ENCODE data around the gene SH3GLB1. TPM values are rescaled to one million over a fixed set of nuclear protein-coding genes. Genes with fewer than 3 reads are reported as not detected.

The SH3GLB1 gene
- total RNA-seq, 4 donors from 2014 or later: 58.4 to 81.7 (median 77.3) TPM

DNA sequence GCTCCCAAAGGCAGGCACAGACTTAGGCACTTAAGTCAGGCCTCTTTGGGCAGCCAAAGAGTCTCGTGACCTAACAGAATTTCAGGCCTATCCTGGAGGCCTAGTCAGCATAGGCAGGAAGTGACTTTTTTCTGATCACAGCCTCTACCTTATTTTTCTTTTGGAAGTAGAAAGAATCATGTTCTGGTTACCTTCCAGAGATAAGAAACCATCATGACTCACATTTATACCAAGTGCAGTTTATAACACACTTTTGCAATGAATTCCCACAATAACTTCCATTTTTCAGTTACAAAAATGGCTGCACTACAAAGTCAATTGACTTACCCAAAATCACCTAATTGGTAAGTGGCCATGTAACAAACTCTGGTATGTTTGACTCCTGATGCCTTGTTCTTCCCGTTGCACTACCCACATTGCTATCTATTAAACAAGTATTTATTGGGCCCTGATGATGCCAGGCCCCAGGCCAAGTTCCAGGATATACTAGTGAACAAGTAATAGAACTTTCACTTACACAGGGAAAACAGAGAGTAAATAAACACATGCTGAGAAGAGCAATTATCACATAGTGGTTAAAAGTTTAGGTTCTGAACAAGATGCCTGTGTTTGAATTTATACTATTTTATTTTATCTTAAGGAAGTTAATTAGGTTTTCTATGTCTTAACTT lies 74.3 kb downstream of the SH3GLB1 start:
- H3K4me3 ChIP-seq: no peak overlapping the region
- no peaks in the 10 kb centered on the region for H3K36me3 ChIP-seq
- no peaks in the 10 kb centered on the region for H3K27me3 ChIP-seq
- no peak for TF ChIP-seq POLR2AphosphoS5 (IDR thresholded peaks at IDR 0.05)
- TF ChIP-seq, protein P1, sequence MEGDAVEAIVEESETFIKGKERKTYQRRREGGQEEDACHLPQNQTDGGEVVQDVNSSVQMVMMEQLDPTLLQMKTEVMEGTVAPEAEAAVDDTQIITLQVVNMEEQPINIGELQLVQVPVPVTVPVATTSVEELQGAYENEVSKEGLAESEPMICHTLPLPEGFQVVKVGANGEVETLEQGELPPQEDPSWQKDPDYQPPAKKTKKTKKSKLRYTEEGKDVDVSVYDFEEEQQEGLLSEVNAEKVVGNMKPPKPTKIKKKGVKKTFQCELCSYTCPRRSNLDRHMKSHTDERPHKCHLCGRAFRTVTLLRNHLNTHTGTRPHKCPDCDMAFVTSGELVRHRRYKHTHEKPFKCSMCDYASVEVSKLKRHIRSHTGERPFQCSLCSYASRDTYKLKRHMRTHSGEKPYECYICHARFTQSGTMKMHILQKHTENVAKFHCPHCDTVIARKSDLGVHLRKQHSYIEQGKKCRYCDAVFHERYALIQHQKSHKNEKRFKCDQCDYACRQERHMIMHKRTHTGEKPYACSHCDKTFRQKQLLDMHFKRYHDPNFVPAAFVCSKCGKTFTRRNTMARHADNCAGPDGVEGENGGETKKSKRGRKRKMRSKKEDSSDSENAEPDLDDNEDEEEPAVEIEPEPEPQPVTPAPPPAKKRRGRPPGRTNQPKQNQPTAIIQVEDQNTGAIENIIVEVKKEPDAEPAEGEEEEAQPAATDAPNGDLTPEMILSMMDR (IDR thresholded peaks at IDR 0.05): no peak
- TF ChIP-seq POLR2A (IDR thresholded peaks at IDR 0.05): no peak
- no peak for TF ChIP-seq EP300 (IDR thresholded peaks at IDR 0.05)
- H3K27ac ChIP-seq: no peak overlapping the region
- H3K4me1 ChIP-seq: peaks cover 4 to 16% (median 10%) of the 10 kb centered on the region in 3 donors
- no peaks in the 10 kb centered on the region for H3K9me3 ChIP-seq
- WGBS, 2 donors (ENCODE audit: low coverage in 1 of 2): 55 to 100% methylated on average over 1 to 2 of the region's 2 CpGs
- ATAC-seq: no peak

DNA sequence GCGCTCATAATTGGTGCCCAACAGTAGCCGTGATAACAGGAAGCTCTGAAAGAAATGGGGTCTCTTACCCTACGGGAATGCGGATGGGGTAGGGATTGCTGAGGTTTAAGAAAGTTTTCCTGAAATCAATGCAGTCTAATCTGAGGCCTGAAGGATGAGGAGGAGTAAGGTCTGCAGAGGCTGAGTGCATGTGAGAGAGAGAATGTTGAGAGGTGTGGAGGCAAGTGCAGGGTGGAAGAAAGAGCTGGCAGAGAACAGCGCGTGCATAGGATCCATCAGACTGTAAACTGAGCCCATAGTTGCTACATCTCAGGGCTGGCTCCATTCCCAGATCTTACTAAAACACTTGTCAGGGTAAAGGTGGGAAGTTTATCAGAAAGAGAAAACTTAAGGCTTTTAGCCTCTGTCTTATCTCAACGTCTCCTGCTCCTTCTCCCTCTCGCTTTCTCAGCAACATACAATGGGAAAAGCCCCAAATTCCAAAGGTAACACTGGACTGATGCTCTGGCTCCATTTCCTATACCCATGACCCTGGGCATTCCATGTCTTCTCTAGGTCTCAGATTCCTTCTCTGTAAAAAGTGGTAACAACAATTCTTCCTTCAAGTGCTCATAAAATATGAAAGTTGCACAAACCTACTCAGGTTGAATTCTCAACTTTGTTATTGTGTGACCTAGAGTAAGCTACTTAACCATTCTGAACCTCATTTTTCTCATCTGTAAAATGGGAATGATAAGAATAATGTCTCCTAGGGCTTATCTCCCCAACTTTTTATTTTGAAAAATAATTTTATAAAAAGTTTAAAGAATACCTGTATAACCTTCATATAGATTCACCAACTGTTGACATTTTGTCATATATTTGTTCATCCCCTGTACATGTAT lies 75.2 kb downstream of the SH3GLB1 start:
- TF ChIP-seq, protein P1 (IDR thresholded peaks at IDR 0.05): no peak
- TF ChIP-seq POLR2AphosphoS5 (IDR thresholded peaks at IDR 0.05): no peak
- TF ChIP-seq EP300 (IDR thresholded peaks at IDR 0.05): no peak
- TF ChIP-seq POLR2A (IDR thresholded peaks at IDR 0.05): no peak
- WGBS, 2 donors (ENCODE audit: low coverage in 1 of 2): 42 to 72% methylated on average over 6 to 8 of the region's 8 CpGs
- ATAC-seq: no peak

DNA sequence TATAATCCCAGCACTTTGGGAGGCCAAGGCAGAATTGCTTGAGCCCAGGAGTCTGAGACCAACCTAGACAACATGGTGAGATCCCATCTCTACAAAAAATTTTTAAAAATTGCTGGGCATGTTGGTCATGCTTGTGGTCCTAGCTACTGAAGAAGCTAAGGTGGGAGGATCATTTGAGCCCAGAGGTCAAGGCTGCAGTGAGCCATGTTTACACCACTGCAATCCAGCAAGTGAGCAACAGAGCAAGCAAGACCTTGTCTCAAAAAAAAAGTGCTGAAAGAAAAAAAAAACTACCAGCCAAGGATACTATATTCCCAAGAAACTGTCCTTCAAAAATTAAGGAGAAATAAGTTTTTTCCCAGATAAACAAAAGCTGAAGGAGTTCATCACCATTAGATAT lies 78.1 kb downstream of the SH3GLB1 start:
- Histone ChIP-seq H3K4me3 (no peak overlapping the region), H3K9me3 (no peaks in the 10 kb centered on the region), H3K27ac (no peak overlapping the region), H3K36me3 (no peaks in the 10 kb centered on the region), H3K27me3 (no peaks in the 10 kb centered on the region), H3K4me1 (no peaks in the 10 kb centered on the region)
- TF ChIP-seq EP300 (IDR thresholded peaks at IDR 0.05) (no peak), POLR2AphosphoS5 (IDR thresholded peaks at IDR 0.05) (no peak), POLR2A (IDR thresholded peaks at IDR 0.05) (no peak)
- TF ChIP-seq, protein P1 (IDR thresholded peaks at IDR 0.05): no peak
- no peak for ATAC-seq

More for the DNA sequence above, 75.2 kb downstream of the SH3GLB1 start:
- H3K4me3 ChIP-seq: no peak overlapping the region
- no peaks in the 10 kb centered on the region for H3K27me3 ChIP-seq
- no peak overlapping the region for H3K27ac ChIP-seq
- H3K36me3 ChIP-seq: no peaks in the 10 kb centered on the region
- no peaks in the 10 kb centered on the region for H3K9me3 ChIP-seq
- peaks cover 0 to 8% (median 5%) of the 10 kb centered on the region in 3 donors for H3K4me1 ChIP-seq

DNA sequence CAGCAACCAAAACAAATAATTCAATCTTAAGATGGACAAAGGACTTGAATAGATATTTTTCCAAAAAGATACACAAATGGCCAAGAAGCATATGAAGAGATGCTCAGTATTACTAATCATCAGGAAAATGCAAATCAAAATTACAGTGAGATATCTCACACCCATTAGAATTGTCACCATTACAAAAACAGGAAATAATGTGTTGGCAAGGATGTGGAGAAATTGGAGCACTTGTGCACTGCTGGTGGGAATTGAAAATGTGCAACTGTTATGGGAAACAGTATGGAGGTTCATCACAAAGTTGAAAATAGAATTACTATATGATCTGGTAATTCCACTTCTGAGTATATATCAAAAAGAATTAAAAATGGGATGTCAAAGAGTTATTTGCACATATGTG lies 83.2 kb downstream of the SH3GLB1 start:
- H3K4me1 ChIP-seq: peaks cover 1 to 11% (median 3%) of the 10 kb centered on the region in 3 donors
- TF ChIP-seq, protein P1 (IDR thresholded peaks at IDR 0.05): no peak
- no peak for TF ChIP-seq EP300 (IDR thresholded peaks at IDR 0.05)
- TF ChIP-seq POLR2AphosphoS5 (IDR thresholded peaks at IDR 0.05): no peak
- H3K27me3 ChIP-seq: no peaks in the 10 kb centered on the region
- H3K9me3 ChIP-seq: no peaks in the 10 kb centered on the region
- no peaks in the 10 kb centered on the region for H3K36me3 ChIP-seq
- H3K27ac ChIP-seq: no peak overlapping the region
- H3K4me3 ChIP-seq: no peak overlapping the region
- no peak for ATAC-seq
